D721Med (cell line): ENCODE measurements around the gene LRP3.

Experiments used
- DNase-seq: peaks from one replicate; pipeline ENCODE4 v3.0.0; 2011; ENCODE audit warnings: low spot score; ENCODE audit not compliant: insufficient read length
- FAIRE-seq: peaks from 2 replicates; lab custom pipeline; 2011; peaks lifted over from hg19 to GRCh38; lab: Jason Lieb, UNC
- TF ChIP-seq, protein P1 (sequence below): IDR thresholded peaks from 2 replicates; pipeline ENCODE4 v1.5.1; 2012; ENCODE audit warnings: mild to moderate bottlenecking, control low read depth; ENCODE audit not compliant: insufficient read depth; ENCODE audit errors: missing control alignments

LRP3 gene

DNA sequence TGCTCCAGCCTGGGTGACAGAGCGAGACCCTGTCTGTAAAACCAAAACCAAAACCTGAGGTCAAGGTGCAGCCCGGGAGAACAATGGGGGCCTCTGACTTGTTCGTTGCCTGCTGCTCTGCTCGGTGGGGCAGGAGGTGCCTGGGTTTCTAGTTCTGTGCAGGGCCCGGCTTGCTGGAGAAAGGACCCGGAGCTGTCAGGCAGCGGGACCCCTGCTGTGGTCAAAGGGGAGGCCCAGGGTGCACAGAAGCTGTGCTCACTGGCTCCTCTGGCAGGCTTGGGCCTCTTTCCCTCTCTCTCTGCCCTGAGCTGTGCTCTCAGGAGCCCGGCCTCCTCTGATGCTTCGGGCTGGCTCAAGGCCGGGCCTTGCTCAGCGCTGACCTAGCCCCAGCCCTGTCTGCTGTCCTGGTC, 3.5 kb downstream of the LRP3 start:
- FAIRE-seq, result no peak
- TF ChIP-seq, protein P1, sequence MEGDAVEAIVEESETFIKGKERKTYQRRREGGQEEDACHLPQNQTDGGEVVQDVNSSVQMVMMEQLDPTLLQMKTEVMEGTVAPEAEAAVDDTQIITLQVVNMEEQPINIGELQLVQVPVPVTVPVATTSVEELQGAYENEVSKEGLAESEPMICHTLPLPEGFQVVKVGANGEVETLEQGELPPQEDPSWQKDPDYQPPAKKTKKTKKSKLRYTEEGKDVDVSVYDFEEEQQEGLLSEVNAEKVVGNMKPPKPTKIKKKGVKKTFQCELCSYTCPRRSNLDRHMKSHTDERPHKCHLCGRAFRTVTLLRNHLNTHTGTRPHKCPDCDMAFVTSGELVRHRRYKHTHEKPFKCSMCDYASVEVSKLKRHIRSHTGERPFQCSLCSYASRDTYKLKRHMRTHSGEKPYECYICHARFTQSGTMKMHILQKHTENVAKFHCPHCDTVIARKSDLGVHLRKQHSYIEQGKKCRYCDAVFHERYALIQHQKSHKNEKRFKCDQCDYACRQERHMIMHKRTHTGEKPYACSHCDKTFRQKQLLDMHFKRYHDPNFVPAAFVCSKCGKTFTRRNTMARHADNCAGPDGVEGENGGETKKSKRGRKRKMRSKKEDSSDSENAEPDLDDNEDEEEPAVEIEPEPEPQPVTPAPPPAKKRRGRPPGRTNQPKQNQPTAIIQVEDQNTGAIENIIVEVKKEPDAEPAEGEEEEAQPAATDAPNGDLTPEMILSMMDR, result no peak
- DNase-seq, result no peak

DNA sequence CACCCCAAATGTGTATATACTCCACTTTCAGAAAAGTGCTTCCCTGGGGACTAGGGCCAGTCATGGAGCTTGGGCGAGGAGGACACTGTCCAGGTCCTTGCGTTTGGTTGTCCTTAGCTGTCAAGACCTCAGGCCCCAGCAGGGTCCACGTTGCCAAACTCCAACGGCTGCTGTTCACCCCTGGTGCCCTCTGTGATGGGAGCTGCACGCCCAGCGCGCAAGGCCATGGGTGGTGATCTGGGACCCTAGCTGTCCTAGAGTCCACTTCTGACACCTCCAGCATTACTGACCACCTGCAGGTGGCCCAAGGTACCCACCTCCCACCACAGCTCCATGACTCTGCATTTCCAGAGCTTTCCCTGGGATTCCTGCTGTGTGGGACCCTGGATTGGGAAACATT, 4.0 kb downstream of the LRP3 start:
- TF ChIP-seq, protein P1, result no peak
- FAIRE-seq, result no peak
- no peak for DNase-seq

DNA sequence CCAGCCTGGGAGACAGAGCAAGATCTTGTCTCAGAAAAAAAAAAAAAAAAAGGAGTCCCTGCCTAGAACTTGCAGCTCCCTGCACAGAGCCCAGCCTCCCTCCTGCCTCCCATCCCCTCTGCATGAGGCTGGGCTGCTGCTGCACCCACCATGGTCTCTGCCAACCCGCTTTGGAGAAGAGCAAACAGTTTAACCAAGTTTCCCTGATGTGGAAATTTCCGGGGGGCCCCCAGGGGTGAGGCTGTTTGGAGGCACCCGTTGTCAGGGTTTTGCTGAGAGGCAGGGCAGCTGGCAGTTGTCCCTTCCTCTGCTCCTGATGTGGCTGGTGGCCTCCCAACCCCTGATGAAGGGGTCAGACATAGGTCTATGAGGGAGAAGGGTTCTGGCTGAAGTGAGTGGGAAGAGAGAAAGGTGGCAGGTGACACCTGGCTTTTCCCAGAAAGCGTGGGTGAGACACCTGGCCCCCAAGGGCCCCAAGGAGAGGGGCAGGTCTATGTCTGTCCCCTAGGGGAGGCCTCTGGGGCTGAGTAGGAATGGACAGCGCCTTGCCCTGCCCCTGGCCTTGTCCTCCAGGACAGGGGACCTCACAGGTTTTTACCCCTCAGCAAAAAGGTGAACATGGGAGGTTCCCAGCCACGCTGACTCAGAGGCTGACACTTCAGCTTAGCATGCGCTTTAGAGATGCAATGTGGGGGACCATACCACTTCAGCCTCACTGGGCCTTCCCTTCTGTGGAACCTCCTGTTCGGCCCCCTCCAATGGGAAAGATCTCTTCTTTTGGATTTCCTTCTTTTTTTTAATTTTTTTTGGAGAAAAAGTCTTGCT, 5.5 kb downstream of the LRP3 start:
- TF ChIP-seq, protein P1, result no peak
- FAIRE-seq, result no peak
- DNase-seq, result no peak

DNA sequence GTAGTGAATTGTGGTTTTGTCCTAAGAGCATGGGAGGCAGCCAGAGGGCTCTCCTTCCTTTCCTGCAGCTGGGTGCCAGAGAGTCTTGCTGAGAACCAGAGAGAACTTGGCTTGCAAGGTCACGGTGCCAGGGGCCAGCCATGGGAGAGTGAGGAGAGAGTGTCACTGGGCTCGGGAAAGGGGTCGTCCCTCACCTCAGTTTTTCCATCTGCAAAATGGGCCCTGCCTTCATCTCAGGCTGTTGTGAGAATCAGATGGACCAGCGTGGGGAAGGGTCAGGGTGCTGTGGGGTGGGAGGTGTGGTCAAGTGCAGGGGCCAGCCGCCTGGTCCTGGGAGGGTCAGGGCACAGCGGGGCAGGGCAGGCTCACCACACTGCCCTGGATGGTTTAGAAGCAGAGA, 7.3 kb downstream of the LRP3 start:
- no peak for DNase-seq
- TF ChIP-seq, protein P1, result no peak
- no peak for FAIRE-seq

DNA sequence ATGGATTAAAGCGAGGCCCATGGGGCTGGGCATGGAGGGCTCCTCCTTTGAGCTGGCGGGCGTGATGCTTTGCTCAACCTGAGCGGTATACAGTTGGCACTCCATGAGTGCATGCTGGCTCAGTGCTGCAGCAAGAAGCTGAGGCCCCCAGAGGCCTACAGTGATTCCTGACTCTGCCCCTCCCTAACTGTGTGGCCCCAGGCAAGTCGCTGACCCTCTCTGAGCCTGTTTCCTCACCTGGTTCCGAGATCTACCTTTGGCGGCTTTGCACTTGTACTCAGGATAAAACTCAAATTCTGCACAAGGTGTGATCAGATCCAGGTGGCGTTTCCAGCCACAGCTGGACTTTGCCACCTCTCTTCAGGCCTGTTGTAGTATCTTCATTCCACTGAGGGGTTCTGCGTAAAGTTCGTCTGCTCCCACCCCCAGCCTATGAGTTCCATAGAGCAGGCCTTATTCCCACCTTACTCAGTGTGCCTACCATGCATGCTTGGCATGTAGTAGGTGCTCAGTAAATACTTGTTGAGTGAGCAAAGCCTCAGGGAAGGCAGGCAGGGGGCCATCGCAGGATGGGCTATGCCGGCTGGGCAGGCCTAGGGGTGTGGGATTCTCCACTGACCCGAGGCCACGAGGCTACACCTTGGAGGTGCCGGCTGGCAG, 7.9 kb downstream of the LRP3 start:
- DNase-seq (no peak), FAIRE-seq (no peak)
- TF ChIP-seq, protein P1, result no peak

DNA sequence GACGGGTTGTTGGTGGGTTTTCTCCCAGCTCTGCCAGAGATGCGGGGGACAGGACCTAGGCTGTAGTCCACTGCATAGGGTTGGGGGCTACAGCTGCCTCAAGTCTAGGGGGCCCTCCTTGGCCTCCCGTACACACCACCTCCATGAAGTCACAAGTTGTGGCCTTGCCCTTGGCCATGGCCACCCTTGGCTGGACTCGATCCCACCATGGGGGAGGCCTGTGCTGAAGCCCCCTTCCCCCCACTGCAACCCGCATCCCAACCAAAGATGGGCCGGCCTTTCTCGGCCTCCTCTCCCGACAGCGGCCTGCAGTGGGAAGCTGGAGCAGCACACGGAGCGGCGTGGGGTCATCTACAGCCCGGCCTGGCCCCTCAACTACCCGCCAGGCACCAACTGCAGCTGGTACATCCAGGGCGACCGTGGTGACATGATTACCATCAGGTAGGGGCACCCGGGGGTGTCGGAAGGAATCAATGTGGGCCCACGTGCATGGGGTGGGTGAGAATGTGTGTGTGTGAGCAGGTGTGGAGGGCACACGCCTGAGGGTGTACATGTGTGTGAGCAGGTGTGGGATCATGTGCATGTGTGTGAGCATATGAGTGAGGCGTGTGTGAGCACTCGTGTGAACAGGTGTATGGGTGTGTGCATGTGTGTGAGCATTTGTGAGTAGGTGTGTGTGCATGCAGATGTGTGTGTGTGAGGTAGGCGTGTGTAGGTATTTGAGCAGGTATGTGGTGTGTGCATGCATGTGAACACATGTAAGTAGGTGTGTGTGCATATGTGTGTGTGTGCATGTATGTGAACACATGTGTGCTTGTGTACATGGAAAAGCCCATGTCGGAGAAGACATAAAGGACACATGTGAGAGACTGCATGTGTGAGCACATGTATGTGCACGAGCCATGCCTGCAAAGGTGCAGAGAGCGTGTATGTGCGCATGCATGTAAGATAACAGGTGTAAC, 8.7 kb downstream of the LRP3 start:
- TF ChIP-seq, protein P1, result no peak
- no peak for FAIRE-seq
- DNase-seq, result no peak
